ENCODE results near the gene GABPA. TPM values are rescaled to one million over a fixed set of nuclear protein-coding genes. Genes with fewer than 3 reads are reported as not detected.

GABPA gene
- total and polyA plus RNA-seq, 9 of the 15 experiments (the other 6 are each of a cell fraction or from before 2014, with no cell fraction given): 8.9 to 35.7 (median 22.8) TPM

- no peak overlapping the region for H3K27ac ChIP-seq (ENCODE audit: extremely low read depth, low read depth, low read length)
- 2% methylated on average over 5 of the region's 5 CpGs for WGBS (ENCODE audit: insufficient coverage, low coverage, missing lambda C conversion rate)
- no peak for FAIRE-seq
- H3K4me1 ChIP-seq (replicated peaks in 1 of 2; ENCODE audit: control insufficient read depth in 2 of 2, insufficient read depth in 2 of 2, low read length in 2 of 2): no peaks in the 10 kb centered on the region
- BruUV-seq (replicated peaks): no TSS peak
- ATAC-seq: no peak
- no peaks in the 10 kb centered on the region for H3K79me2 ChIP-seq (ENCODE audit: control insufficient read depth, insufficient read depth, low read length)
- peaks cover 4 to 12% of the 10 kb centered on the region in 2 experiments; a peak in 4 of 5 replicates for H3K27me3 ChIP-seq (ENCODE audit: control insufficient read depth in 2 of 2, insufficient read depth in 2 of 2, low read length in 2 of 2)
- POLR2A ChIA-PET: no interaction called here
- DNase-seq (ENCODE audit: extremely low read depth in 1 of 4, low spot score in 3 of 4): no peak
- H4K20me1 ChIP-seq (replicated peaks; ENCODE audit: control insufficient read depth, insufficient read depth, low read length): no peaks in the 10 kb centered on the region; the same call in 1 of the 2 replicates
- H3K9me1 ChIP-seq (ENCODE audit: control insufficient read depth, insufficient read depth, low read length): no peaks in the 10 kb centered on the region
- H3K9ac ChIP-seq (ENCODE audit: insufficient read depth in 1 of 2, low read depth in 2 of 2, low read length in 2 of 2): no peak overlapping the region
- in situ Hi-C loops (cut with MboI): no loop called here
- H3K9me3 ChIP-seq (replicated peaks; ENCODE audit: control insufficient read depth, insufficient read depth, low read depth, low read length): no peaks in the 10 kb centered on the region
- H2AFZ ChIP-seq (ENCODE audit: low read depth, low read length): no peak overlapping the region
- intact Hi-C loops (cut with micrococcal nuclease): no loop called here
- H3K4me2 ChIP-seq (ENCODE audit: insufficient read depth, low read length): no peak overlapping the region
- H3K36me3 ChIP-seq (ENCODE audit: control insufficient read depth, insufficient read depth, low read length): no peaks in the 10 kb centered on the region
- H3K4me3 ChIP-seq: no peak overlapping the region
- CTCF ChIA-PET (ENCODE audit: low intra/inter-chr PET ratio): no interaction called here
- TF ChIP-seq ZNF354B (CRISPR knock-in tag; IDR thresholded peaks at IDR 0.05) (no peak), CBFA2T2 (conservative IDR thresholded peaks at IDR 0.05) (no peak), SLC30A9 (CRISPR knock-in tag; IDR thresholded peaks at IDR 0.05) (no peak), ZC3H11A (IDR thresholded peaks at IDR 0.05; ENCODE audit: low read depth, low read length) (no peak), SMAD2 (IDR thresholded peaks at IDR 0.05; ENCODE audit: low read depth, low read length) (no peak), TCF3 (CRISPR knock-in tag; IDR thresholded peaks at IDR 0.05) (no peak), SETDB1 (IDR thresholded peaks at IDR 0.05; ENCODE audit: low read length) (no peak), NCOA6 (IDR thresholded peaks at IDR 0.05) (no peak), ZBTB40 (IDR thresholded peaks at IDR 0.05) (no peak), ZBTB40 (CRISPR knock-in tag; IDR thresholded peaks at IDR 0.05) (no peak), E2F8 (IDR thresholded peaks at IDR 0.05; ENCODE audit: low read depth, partially characterized antibody) (no peak)
Observed at GRCh38 chr21:25818121-25818520, 83.3 kb downstream of the GABPA start.
